Measurements from ENCODE around the gene EFR3B. TPM values are rescaled to one million over a fixed set of nuclear protein-coding genes. Genes with fewer than 3 reads are reported as not detected.

Gene EFR3B
- total and polyA plus RNA-seq, 10 of the 15 experiments (the other 5 are each of a cell fraction or from before 2014, with no cell fraction given), result 0.12 to 3.9 (median 1.8) TPM

- H3K27ac ChIP-seq (ENCODE audit: control insufficient read depth, insufficient read depth), result no peak overlapping the region
- BruUV-seq (replicated peaks), result no TSS peak
- H3K9me3 ChIP-seq (replicated peaks; ENCODE audit: control insufficient read depth, insufficient read depth, low read length), result no peaks in the 10 kb centered on the region
- intact Hi-C loops (cut with micrococcal nuclease; ENCODE audit: unreplicated experiment) (no loop called here), in situ Hi-C loops (cut with MboI) (no loop called here)
- ChIA-PET RAD21 (ENCODE audit: unreplicated experiment) (interaction anchor here (1.0 kb wide), 1 partner anchor 11 kb away, joined by 3 read pairs; no protein-coding TSS in a partner anchor), POLR2A (no interaction called here), SMC1A (ENCODE audit: uncharacterized antibody, unreplicated experiment) (no interaction called here), CTCF (no interaction called here)
- no peak for DNase-seq (ENCODE audit: low read depth, low spot score)
- H3K9ac ChIP-seq (ENCODE audit: control insufficient read depth, insufficient read depth, low read length), result no peak overlapping the region
- no peaks in the 10 kb centered on the region for H4K20me1 ChIP-seq (ENCODE audit: control insufficient read depth, insufficient read depth)
- H2AFZ ChIP-seq (ENCODE audit: control insufficient read depth, low read depth, low read length), result no peak overlapping the region
- no peak overlapping the region for H3K4me2 ChIP-seq (ENCODE audit: control insufficient read depth, insufficient read depth)
- ATAC-seq, result no peak
- no peaks in the 10 kb centered on the region for H3K36me3 ChIP-seq (ENCODE audit: control insufficient read depth in 2 of 2, insufficient read depth in 2 of 2, low read length in 1 of 2)
- H3K79me2 ChIP-seq (ENCODE audit: control insufficient read depth, insufficient read depth, low read length), result no peaks in the 10 kb centered on the region
- TF ChIP-seq IRF3 (IDR thresholded peaks at IDR 0.05) (no peak), E2F8 (IDR thresholded peaks at IDR 0.05; ENCODE audit: low read depth, partially characterized antibody) (no peak), CREB1 (IDR thresholded peaks at IDR 0.05; ENCODE audit: low read depth) (no peak), IRF5 (IDR thresholded peaks at IDR 0.05; ENCODE audit: borderline replicate concordance) (no peak), HCFC1 (IDR thresholded peaks at IDR 0.05; ENCODE audit: low read length) (no peak), CREM (IDR thresholded peaks at IDR 0.05; ENCODE audit: low read depth) (no peak), SPI1 (IDR thresholded peaks at IDR 0.05; ENCODE audit: borderline replicate concordance, insufficient read depth, low read depth, low read length) (no peak), MTA3 (IDR thresholded peaks at IDR 0.05; ENCODE audit: borderline replicate concordance, low read length) (no peak), SUPT20H (IDR thresholded peaks at IDR 0.05; ENCODE audit: borderline replicate concordance, control insufficient read depth, low read depth, low read length) (no peak), RB1 (IDR thresholded peaks at IDR 0.05; ENCODE audit: borderline replicate concordance) (no peak), ETV6 (conservative IDR thresholded peaks at IDR 0.05 in 1 of 2, IDR thresholded peaks at IDR 0.05 in 1 of 2; ENCODE audit: borderline replicate concordance in 1 of 2, low read depth in 1 of 2) (no peak), ZSCAN29 (IDR thresholded peaks at IDR 0.05) (no peak), ZBED1 (IDR thresholded peaks at IDR 0.05; ENCODE audit: borderline replicate concordance) (no peak), IRF4 (IDR thresholded peaks at IDR 0.05; ENCODE audit: low read depth, low read length) (no peak), TAF1 (IDR thresholded peaks at IDR 0.05; ENCODE audit: borderline replicate concordance, low read depth, low read length) (no peak), ASH2L (IDR thresholded peaks at IDR 0.05; ENCODE audit: borderline replicate concordance, low read depth) (no peak), BMI1 (IDR thresholded peaks at IDR 0.05; ENCODE audit: borderline replicate concordance) (no peak)
- H3K4me3 ChIP-seq, result no peak overlapping the region
- no peaks in the 10 kb centered on the region for H3K4me1 ChIP-seq (ENCODE audit: control insufficient read depth, insufficient read depth, low read length)
- FAIRE-seq, result no peak
- WGBS (ENCODE audit: insufficient coverage, insufficient replicate concordance, low lambda C conversion rate, missing lambda C conversion rate), result 56% methylated on average over 6 of the region's 8 CpGs
- peaks cover 0 to 5% of the 10 kb centered on the region in 2 experiments; a peak in 3 of 4 replicates for H3K27me3 ChIP-seq (replicated peaks in 1 of 2; ENCODE audit: control insufficient read depth in 2 of 2, insufficient read depth in 2 of 2, low read length in 1 of 2)
Observed at GRCh38 chr2:25177211-25177611, 135.3 kb downstream of the EFR3B start.
